ACHN (cell line): ENCODE data around the gene CALML4.
"Not testable (repeated sequence)": the region's sequence is repeated elsewhere in the genome, so short reads cannot be mapped to it uniquely, and the experiment has no call there.

ENCODE experiments used
- DNase-seq: peaks from one replicate; pipeline ENCODE4 v3.0.0-alpha.2; 2015
- in situ Hi-C: cut with HindIII; loops from 2 replicates; pipeline ENCODE4 v1.10.0; 2017; ENCODE audit warnings: low sequenced_read_pairs, low pct_ligation_motif_present, low pct_unique_long_range_greater_than_20kb

Gene CALML4

DNA sequence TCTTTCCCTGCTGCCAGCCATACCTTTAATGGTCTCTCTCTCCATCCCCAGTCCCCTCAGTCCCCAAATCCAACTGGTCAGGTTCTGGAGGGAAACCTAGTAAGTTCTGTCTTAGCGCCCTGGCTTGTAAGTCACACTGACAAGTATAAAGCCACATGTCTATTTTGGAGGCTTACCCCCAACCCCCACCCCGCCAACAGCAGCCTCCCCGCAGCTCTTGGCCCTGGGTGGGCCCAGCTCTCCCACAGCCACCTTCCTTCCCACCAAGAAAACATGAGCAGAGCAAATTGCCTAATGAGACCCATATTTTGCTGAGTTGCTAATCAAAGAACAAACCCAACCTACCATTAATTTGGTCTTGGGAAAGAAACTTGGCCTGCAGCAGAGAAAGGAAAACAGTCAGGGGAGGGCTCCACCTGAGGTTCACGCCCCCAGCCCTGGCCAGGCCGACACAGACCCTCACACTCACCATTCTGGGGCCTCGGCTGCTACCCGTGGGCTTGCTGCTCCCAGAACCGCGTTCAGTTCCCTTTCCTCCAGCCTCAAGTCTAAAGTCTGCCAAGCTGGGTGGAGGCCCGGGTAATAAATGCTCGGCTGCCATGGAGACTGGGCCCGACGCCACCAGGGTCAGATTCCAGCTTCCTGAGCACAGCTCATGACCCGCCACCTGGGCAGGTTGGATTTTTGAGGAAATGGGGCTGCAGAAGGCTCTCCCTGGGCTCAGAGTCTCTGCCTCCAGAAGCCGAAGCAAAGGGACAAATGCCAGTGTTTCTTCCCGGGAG, at the start of gene CALML4:
Gene CALML4, minus strand, starts transcription at position 557 of the 782 bp plus-strand sequence. Its CDS starts 85 bp downstream, at position 472.
- DNase-seq = no peak
- in situ Hi-C loops = no loop called here

DNA sequence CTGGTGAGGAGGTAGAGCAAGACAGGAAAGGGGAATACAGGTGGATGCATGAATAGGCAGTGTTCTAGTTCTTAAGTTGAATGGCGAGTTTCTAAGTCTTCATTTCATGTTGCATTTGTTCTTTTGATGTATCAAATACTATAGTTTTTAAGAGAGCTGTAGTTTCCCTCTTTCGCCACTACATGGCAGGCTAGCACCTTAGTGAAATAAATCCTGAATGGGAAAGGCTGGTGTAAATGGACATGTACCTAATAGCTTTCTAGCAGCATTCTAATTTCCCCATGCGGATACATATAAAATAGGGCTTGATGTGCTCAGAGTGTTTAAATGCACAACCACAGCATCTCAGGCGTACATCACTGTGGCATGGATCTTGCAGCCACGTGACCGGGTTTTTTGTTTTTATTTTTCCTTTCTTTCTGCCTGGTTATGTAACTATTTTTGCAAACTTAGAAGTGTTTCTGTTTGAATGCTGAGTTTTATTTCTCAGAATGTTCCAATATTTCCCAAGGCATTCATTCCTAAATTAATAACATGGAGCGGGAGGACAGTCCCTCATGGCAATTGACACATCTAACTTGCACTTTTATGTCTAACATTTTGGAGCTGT, 47.9 kb upstream of the CALML4 start:
- in situ Hi-C loops = no loop called here

DNA sequence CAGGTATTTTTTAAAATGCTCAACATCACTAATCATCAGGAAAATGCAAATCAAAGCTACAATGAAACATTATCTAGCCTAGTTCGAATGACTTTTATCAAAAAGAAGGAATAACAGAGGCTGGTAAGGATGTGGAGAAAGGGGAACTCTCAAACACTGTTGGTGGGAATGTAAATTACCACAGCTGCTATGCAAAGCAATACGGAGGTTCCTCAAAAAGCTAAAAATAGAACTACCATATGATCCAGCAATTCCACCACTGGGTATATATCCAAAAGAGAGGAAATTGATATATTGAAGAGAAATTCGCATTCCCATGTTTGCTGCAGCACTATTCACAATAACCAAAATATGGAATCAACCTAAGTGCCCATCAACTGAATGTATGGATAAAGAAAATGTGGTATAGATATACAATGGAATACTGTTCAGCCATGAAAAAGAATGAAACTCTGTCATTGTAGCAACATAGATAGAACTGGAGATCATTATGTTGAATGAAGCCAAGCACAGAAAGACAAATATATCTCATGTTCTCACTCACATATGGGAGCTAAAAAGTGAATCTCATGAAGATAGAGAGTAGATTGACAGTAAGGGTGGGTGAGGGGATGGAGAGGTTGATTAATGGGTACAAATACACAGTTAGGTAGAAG, 44.1 kb upstream of the CALML4 start:
- in situ Hi-C loops = no loop called here
- DNase-seq = no peak

More for the DNA sequence above, 47.9 kb upstream of the CALML4 start:
- peak; percentile 76 for DNase-seq

DNA sequence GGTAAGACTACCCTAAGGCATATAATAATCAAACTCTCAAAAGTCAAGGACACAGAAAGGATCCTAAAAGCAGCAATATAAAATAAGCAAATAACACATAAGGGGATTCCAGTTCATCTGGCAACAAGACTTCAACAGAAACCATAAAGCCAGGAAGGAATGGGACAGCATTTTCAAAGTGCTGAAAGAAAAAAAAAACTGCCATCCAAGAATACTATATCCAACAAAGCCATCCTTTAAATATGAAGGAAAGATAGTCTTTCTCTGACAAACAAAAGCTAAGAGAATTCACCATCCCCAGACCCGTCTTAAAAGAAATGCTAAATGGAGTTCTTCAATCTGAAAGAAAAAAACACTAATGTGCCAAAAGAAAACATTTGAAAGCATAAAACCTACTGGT, 39.1 kb upstream of the CALML4 start:
- in situ Hi-C loops = no loop called here
- DNase-seq = no peak

DNA sequence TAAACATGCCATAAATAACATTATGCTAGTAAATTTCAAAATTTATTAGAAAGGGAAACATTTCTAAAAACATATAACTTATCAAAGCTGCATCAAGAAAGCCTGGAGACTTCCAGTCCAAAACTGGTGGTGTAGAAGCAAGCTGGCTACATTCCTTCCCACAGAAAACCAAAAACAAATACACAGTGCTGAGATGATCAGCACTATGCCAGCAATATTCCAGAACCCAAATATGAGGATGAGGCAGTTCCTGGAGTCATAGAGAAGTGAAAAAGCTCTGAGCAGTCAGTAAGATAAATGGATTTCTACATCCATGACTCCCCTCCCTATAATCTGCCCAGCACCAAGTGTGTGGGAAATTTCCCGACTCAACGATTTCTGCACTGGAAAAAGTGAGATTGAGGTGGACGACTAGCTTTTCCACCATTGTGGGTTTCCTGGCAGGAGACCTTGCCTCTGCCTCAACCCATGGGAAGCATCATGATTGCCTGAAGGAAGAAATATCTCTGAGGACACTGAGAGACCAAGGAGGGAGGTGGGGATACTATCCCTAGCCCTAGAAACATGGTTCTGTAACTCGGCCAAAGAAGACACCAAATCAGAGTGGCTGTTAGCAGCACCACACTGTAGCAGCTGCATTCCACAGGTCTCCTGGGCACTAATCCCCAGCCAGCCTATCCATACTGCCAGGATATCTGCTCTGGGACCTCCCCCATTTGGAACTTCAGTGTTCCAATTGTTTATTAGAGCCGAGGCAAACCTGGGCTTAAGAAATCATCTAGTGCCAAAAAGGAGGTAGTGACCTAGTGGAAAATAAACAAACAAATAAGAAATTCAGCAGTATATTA, 36.2 kb upstream of the CALML4 start:
- DNase-seq = no peak
- in situ Hi-C loops = no loop called here

- DNase-seq = no peak
- in situ Hi-C loops = no loop called here
Observed at GRCh38 chr15:68239025-68239424, 33.9 kb upstream of the CALML4 start.

DNA sequence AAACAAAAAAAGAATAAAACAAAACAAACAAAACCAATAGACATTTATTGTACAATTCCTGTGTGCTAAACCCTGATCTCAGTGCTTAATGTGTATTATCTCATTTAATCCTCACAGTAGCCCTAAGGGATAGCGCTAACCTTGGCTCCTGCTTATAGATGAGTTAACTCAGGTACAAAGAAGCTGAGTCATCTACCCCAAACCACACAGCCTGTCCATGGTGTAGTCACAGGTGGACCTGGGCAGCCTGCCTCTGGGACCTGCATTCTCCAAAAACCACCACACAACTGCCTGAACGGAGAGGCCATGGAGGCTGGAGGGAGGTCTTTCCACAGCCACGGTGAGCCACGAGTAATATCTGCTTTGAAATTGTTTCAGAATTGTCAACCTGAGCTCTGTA, 29.9 kb upstream of the CALML4 start:
- DNase-seq = no peak
- in situ Hi-C loops = no loop called here

DNA sequence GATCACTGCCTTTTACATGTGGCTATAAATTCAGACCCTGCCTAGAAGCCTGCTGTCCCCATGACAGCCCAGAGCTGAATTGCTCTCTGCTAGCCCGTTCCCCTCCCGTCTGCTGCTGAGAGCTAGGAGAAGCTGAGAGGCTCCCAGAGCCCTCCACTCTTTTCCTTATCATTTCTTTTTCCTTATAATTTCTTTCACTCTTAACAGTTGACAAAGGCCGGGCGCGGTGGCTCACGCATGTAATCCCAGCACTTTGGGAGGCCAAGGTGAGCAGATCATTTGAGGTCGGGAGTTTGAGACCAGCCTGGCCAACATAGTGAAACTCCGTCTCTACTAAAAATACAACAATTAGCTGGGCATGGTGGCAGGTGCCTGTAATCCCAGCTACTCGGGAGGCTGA, 29.4 kb upstream of the CALML4 start:
- DNase-seq, in situ Hi-C loops: not testable (repeated sequence)

DNA sequence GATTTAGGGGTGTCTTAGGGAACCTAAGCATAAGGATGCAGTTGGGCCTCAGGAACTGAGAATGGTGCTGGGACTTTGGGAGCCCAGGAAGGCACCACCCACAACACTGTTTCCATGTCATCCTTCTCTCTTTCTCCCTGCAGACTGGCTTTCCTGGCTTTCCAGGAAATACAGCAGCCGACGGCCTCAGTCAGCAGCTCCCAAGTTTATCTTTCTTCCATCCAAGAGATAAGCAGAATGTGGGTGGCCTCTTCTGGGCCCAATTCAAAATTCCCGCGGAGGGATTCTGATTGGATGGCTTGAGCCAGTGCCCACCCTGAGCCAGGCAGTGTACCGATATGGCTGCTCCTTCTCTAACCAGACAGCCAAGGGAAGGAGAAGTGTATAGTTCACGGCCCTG, 28.9 kb upstream of the CALML4 start:
- no peak for DNase-seq
- in situ Hi-C loops = no loop called here

DNA sequence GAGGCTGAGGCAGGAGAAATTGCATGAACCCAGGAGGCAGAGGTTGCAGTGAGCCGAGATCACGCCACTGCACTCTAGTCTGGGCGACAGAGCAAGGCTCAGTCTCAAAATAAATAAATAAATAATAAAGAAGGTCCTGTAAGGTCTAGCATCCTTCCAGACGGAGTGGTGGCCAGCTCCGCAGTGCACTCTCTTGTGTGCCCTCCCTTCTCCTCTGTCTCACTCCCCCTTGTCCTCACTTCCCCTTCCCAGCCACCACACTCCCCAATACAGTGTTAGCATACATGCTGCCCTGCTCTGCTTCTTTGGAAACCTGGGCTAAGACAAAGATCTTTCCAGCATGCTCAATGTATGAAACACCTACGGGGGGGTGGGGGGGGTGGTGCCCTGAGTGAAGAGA, 27.8 kb upstream of the CALML4 start:
- in situ Hi-C loops = no loop called here
- DNase-seq = no peak

GRCh38 chr15:68232449-68232848, 27.3 kb upstream of the CALML4 start:
- DNase-seq = no peak
- in situ Hi-C loops = no loop called here

DNA sequence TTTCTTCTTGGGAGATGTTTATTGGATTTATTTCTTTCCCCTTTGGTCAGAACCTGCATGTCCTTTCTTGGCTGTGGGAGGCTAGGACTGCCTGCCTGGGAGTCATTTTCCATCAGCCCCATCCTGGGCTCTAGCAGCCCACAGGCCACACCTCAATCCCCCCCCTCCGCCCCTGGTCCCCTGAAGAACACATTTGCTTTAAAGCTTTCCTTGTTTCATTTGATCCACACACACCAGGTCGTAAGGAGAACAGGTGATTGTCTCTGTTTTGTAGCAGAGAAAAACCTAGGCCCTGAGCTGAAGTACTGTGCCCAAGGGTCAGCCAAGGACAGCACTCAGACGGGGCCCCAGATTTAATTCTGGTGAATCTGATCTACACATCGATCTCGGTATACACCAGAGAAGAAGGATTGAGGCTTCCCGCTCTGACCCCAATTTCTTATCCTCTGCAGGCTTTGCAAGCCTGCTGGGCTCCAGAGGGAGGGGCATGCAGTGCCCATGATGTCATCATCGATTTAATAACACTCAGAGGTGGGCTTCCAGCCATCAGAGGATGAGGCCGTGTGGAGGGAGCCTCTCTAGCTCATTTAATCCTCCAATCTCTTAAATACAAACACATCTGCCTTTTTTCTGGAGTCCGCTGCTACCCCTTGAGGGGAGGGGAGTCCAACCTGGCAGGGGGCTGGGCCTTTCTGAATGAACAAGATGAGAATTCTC, 26.1 kb upstream of the CALML4 start:
- no peak for DNase-seq
- in situ Hi-C loops = no loop called here

GRCh38 chr15:68230157-68231100, 25.3 kb upstream of the CALML4 start:
- in situ Hi-C loops = no loop called here
- no peak for DNase-seq

GRCh38 chr15:68229386-68230156, 24.4 kb upstream of the CALML4 start, which contains the start of gene CLN6:
TSS of gene CLN6 (minus strand) at chr15:68229728. CDS start at chr15:68229584, 144 bp downstream.
- in situ Hi-C loops = no loop called here
- DNase-seq = peak; percentile 76

GRCh38 chr15:68228971-68229385, 23.8 kb upstream of the CALML4 start:
- in situ Hi-C loops = no loop called here
- no peak for DNase-seq

DNA sequence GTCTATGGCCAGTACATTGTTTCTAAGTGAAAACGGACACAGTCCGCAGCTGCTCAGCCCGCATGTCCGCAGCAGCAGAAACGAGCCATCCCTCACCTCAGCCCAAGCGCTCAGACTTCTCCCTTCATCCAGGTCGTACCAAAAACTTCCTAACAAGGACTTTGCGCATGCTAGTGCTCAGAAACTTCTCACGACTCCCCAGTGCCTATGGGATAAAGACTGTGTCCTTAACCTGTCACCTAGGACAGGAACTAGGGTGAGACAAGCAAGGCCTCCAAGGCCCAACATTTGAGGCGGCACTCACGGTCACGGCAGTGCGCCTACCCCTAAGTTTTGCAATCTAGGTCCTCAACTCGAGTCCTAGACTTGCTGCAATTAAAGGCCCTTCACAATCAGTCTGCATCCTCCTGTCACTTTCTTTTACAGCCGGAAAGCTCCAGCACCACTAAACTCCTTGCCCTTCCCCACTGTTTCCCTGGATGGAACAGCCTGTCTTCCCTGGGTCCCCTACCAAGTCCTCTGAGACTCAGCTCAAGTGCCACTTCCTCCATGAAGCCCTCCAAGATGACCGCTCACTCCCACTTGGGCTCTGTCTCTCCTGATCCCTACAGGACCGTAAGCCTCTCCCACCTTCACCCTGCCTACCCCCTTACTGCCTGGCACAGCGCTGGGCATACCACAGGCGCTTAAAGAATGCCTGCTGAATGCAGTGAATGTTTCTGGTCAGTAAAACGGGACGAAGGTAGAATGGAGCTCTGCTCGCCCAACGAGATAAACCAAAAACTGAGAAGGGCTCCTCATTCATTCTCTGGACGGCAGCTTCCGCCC, 23.2 kb upstream of the CALML4 start:
- in situ Hi-C loops = no loop called here
- DNase-seq = peak; percentile 34
